GM19438 (cell line): Measurements from ENCODE around the gene NEXN.
A peak's percentile ranks its signal among the peaks of the same experiment; 100 is the strongest.
"Not testable (repeated sequence)": the region's sequence is repeated elsewhere in the genome, so short reads cannot be mapped to it uniquely, and the experiment has no call there.

Experiments
- ATAC-seq: cut with Tn5 transposase; IDR thresholded peaks from one replicate; pipeline ENCODE4 v1.9.1; 2021; ENCODE audit warnings: low read depth; ENCODE audit not compliant: unreplicated experiment

NEXN gene

GRCh38 chr1:77900687-77901293 is 12.4 kb downstream of the NEXN start:
- ATAC-seq: no peak

- ATAC-seq: no peak
These were observed 17.2 kb downstream of the NEXN start for GRCh38 chr1:77905603-77906002.

- no peak for ATAC-seq
These were observed 17.7 kb downstream of the NEXN start for GRCh38 chr1:77906019-77906545.

GRCh38 chr1:77906624-77907023 is 18.2 kb downstream of the NEXN start:
- ATAC-seq: no peak

GRCh38 chr1:77910116-77910515 is 21.7 kb downstream of the NEXN start:
- ATAC-seq: no peak

GRCh38 chr1:77918918-77919317 is 30.5 kb downstream of the NEXN start:
- ATAC-seq: not testable (repeated sequence)

GRCh38 chr1:77925518-77925917 is 37.1 kb downstream of the NEXN start:
- ATAC-seq: no peak

- ATAC-seq: no peak
These were observed 37.5 kb downstream of the NEXN start for GRCh38 chr1:77925956-77926355.

- no peak for ATAC-seq
These were observed 38.3 kb downstream of the NEXN start for GRCh38 chr1:77926561-77927357.

GRCh38 chr1:77927414-77927813 is 39.0 kb downstream of the NEXN start:
- no peak for ATAC-seq

- ATAC-seq: no peak
These were observed 41.4 kb downstream of the NEXN start for GRCh38 chr1:77929806-77930205.

- ATAC-seq: no peak
These were observed 50.2 kb downstream of the NEXN start for GRCh38 chr1:77938651-77939050.

- ATAC-seq: no peak
These were observed 52.6 kb downstream of the NEXN start for GRCh38 chr1:77940921-77941570.

GRCh38 chr1:77942400-77943140 is 54.1 kb downstream of the NEXN start:
- ATAC-seq: no peak

- no peak for ATAC-seq
These were observed 56.9 kb downstream of the NEXN start for GRCh38 chr1:77945345-77945744.

- ATAC-seq: peak; percentile 45
These were observed 60.5 kb downstream of the NEXN start for GRCh38 chr1:77948841-77949424.

GRCh38 chr1:77950873-77951272 is 62.4 kb downstream of the NEXN start:
- ATAC-seq: no peak

- no peak for ATAC-seq
These were observed 62.9 kb downstream of the NEXN start for GRCh38 chr1:77951328-77951727.

- no peak for ATAC-seq
These were observed 65.5 kb downstream of the NEXN start for GRCh38 chr1:77953907-77954306.

- ATAC-seq: no peak
These were observed 66.1 kb downstream of the NEXN start for GRCh38 chr1:77954521-77954920.
